ENCODE results near the gene PAK4.
"Not testable (repeated sequence)": the region's sequence is repeated elsewhere in the genome, so short reads cannot be mapped to it uniquely, and the experiment has no call there.

The PAK4 gene

GRCh38 chr19:39207293-39207836 is 81.8 kb downstream of the PAK4 start:
- no peak for DNase-seq (ENCODE audit: low read depth)

DNA sequence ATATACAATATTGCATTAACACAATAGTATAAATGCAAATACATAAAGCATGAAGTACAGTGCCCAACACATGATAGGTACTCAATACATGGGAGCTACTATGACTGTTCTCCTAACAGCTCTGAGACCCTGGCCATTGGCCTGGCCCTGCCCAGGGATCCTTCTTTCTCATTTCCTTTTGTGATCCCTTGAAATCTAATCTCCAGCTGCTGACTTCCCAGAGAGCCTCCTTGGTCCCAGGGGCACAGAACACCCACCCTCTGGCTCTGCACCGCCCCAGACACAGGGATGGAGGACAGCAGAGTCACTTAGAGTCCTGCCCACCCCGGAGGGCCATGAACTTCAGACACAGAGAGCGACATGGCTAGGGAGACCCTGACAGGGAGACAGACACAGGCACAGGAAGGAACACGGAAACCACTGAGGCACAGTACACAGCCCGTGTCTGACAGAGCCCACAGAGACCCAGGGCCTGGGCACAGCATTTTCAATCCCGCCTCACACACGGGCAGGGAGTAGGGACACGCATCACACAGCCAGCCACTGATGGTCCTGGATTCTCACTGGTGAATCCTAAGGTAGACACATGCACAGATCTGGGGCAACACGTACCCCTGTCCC is 82.7 kb downstream of the PAK4 start:
- DNase-seq (ENCODE audit: low read depth), result no peak

DNA sequence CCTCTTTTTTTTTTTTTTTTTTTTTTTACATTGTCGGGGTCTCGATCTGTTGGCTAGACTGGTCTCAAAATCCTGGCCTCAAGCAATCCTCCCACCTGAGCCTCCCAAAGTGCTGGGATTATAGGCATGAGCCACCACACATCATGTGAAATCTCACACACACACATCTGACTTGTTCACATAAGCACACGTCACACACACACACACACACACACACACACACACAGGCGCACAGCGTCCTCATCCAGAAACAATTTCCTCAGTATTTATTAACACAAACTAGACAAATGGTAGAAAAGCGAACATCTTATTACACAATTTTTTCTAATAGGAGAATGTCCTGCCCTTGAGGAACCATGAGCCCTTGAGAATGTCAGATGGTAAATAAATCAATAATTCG is 83.6 kb downstream of the PAK4 start:
- no peak for DNase-seq (ENCODE audit: low read depth)

DNA sequence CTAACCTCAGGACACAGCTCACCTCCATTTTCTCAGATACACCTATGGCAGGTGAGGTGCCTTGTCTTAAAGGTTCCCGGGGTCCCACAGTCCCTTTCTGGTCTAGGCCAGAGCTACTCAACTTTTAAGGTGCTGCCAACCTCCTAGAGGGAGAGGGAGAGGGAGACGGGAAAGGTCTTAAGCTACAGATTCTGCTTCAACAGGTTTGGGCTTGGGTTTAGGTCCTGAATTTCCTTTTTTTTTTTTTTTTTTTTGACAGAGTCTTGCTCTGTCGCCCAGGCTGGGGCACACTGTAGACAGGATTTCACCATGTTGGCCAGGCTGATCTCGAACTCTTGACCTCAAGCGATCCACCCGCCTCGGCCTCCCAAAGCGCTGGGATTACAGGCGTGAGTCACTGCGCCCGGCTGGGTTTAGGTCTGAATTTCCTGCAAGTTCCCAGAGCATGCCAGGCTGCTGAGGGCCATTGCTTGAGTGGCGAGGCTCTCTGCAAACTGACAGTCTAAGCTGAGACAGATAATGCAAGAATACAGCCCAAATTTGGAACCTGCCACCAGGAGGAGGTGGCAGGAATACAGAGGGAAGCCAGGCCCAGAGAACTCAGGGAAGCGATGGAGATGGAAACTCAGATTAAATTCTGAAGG is 86.3 kb downstream of the PAK4 start:
- peak; percentile 20 for DNase-seq (ENCODE audit: low read depth)

GRCh38 chr19:39212375-39212742 is 86.8 kb downstream of the PAK4 start:
- peak; percentile 7 for DNase-seq (ENCODE audit: low read depth)

DNA sequence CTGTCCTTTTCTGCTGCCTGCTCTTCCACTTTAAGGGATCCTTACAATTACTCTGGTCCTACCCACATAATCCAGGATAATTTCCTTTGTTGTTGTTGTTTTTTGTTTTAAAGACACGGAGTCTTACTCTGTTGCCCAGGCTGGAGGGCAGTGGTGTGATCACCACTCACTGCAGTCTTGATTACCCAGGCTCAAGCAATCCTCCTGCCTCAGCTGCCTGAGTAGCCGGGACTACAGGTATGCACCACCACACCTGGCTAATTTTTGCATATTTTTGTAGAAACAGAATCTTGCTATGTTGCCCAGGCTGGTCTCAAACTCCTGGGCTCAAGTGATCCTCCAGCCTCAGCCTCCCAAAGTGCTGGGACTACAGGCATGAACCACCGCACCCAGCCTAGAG is 89.7 kb downstream of the PAK4 start:
- not testable (repeated sequence) for DNase-seq (ENCODE audit: low read depth)

DNA sequence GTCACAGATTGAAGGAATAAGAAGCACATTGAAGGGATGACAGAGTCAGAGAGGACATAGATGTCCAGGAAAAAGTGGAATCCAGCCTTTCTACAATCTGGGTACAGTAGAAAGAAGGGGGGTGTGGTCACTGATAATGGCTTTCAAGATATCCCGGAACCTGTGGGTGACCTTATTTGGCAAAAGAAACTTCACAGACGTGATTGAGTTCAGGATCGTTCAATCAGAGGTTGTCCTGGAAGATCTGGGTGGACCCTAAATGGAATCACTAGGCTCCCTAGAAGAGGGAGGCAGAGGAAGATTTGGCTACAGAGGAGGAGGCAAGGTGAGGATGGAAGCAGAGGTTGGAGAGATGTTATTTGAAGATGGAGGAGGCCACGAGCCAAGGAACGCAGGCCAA is 91.5 kb downstream of the PAK4 start:
- no peak for DNase-seq (ENCODE audit: low read depth)

DNA sequence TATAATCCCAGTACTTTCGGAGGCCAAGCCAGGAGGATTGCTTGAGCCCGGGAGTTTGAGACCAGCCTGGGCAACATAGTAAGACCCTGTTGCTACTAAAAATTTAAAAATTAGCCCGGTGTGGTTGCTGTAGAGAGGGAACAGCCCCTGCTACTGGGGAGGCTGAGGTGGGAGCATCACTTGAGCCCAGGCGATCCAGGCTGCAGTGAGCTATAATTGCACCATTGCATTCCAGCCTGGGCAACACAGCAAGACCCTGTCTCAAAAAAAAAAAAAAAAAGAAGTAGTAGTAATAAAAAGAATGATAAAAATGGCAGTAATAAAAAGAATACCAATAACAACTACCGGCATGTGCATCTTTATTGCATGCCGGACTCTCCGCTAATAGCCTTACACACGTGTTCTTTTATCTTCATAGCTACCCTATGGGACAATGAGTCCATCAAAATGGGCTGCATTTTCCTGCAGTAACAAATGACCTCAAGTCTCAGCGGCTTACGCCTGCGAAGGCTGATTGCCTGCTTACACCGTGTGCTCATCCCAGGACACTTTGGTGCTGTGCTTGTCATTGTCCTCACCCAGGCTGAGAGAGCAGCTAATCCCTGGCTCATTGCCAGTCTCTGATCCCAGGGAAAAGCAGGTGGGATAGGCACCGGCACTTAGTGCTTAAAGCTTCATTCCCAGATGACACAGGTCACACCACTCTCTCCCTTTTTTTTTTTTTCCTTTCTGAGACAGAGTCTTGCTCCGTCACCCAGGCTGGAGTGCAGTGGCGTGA is 92.8 kb downstream of the PAK4 start:
- no peak for DNase-seq (ENCODE audit: low read depth)

- not testable (repeated sequence) for DNase-seq (ENCODE audit: low read depth)
These were observed 93.5 kb downstream of the PAK4 start for GRCh38 chr19:39219108-39219507.

GRCh38 chr19:39223703-39224279 is 98.2 kb downstream of the PAK4 start:
- DNase-seq (ENCODE audit: low read depth), result no peak

DNA sequence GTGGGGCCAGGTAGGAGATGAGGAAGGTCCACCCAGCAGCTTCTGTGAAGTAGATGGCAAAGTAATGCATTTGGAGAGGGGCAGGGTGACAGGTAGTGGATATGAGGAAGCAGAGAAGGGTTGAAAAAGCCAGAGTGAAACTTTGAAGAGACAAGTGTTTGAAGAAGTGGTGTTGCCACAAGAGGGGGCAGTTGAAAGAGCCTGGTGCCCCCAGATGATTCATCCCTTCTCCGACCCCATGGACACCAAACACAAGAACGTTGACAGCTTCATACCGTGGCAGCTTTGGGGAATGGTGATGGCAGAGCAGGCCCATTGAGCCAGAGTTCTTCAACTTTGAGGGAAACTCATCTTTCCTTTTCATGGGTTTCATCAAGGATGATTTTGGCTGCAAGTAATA is 99.3 kb downstream of the PAK4 start:
- DNase-seq (ENCODE audit: low read depth), result no peak
